Islet precursor cell (in vitro differentiated cells): ENCODE measurements around the gene ADCY1.
"Not testable (repeated sequence)": the region's sequence is repeated elsewhere in the genome, so short reads cannot be mapped to it uniquely, and the experiment has no call there.

ENCODE experiments used
- DNase-seq: peaks from one replicate; pipeline ENCODE4 v3.0.0-alpha.2; 2018

ADCY1 gene

DNA sequence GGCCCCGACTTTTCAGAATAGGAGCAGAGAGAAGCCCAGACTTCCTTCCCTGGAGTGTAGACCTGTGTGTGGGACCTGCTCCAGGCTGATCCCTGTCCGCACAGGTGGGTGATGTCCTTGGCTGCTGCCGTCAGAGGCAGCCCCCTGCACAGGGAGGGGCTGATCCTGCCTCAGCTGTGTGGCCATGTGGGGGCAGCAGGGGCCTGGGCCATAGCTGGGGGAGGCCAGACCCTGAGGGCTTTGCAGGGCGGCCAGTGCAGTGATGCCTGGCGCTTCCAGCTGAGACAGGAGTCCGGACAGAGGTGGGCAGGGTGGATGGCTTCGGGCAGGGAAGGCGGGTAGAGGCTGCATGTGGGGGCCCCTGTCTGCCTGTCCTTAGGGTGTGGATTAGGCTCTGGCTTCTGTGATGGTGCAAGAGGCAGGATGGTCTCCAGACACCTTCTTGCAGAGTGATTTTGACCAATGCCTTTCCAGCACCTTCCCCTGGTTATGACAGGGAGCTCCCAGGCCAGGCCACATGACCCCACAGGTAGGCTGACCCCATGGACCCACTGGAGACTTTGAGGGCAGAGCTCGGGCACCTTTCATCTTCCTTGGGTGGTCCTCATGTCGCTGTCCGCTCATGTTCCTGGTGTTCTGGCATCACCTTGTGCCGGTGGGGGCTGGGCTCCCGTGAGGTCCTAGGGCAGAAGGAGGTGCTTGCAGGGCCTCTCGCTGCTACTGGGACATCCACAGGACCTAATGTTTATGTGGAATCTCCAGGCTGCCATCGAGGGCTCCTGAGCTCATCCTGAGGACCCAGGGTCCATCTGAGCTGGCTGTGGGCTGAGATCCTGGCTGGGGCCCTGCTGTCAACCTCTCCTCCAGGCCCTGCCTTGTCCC, 141.5 kb downstream of the ADCY1 start:
- DNase-seq, result peak; percentile 40

DNA sequence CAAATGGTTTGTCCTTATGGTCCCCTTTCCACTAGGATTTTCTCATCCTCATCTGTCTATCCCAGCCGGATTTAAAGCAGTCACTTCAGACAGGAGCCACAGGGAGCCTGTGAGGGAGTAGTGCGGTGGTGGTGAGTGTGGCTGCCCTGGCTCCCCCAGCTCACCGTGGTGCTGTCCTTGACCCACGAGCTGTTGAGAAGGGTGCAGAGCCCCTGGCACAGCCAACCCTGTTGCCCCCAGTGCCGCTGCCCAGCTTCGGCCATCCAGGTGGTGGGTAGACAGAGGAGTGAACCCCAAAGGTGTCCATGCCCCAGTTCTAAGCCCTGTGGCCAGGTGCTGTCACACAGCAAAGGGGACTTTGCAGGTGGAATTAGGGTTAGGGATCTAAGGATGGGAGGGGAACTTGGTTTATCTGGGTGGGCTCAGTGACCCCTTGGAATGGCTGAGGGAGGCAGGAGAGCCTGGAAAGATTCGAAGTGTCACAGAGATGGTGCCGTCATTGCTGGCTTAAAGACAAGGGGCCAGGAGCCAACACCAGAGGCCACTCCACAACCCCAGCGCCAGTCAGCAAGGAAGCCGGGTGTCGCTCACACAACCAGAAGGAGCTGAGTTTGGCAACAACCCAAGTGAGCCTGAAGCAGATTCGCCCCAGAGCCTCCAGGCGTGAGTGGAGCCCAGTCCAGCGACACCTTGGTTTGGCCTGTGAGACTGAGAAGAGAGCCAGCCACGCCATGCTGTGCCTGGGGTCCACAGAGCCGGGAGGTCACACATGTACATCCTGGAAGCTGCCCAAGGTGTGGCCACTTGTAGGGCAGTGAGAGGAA, 142.4 kb downstream of the ADCY1 start:
- peak; percentile 42 for DNase-seq

DNA sequence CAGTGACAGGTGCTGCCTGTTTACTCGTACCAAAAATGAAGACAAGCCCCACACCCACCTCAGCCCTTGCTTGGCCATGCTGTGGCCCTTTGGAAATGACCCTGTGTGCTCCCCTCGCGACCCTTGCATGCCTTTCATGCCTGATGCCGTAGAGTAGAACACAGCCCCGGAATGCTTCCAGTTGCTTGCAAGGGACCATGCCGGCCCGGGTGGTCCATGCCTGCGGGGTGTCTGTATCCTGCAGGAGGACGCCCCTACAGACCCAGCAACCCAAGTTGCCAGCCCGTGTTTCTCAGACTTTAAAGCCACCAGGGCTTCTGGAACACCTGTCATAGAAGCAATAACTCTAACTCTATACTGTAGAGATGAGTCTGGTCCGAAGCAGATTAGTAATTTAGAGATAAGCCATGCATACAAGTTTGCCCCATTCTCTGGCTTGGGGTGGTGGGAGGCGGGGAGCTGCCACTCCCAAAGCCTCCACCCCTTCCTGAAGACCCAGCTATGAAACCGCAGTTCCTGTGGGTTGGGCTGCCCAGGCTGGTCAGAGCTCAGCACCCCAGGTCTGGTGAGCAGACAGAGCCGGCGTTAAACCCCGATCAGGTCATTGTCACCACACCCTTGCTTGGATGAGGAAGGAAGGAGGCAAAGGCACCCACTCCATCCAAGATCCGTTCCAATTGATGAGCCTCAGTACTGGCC, 143.5 kb downstream of the ADCY1 start:
- DNase-seq, result peak; percentile 44

DNA sequence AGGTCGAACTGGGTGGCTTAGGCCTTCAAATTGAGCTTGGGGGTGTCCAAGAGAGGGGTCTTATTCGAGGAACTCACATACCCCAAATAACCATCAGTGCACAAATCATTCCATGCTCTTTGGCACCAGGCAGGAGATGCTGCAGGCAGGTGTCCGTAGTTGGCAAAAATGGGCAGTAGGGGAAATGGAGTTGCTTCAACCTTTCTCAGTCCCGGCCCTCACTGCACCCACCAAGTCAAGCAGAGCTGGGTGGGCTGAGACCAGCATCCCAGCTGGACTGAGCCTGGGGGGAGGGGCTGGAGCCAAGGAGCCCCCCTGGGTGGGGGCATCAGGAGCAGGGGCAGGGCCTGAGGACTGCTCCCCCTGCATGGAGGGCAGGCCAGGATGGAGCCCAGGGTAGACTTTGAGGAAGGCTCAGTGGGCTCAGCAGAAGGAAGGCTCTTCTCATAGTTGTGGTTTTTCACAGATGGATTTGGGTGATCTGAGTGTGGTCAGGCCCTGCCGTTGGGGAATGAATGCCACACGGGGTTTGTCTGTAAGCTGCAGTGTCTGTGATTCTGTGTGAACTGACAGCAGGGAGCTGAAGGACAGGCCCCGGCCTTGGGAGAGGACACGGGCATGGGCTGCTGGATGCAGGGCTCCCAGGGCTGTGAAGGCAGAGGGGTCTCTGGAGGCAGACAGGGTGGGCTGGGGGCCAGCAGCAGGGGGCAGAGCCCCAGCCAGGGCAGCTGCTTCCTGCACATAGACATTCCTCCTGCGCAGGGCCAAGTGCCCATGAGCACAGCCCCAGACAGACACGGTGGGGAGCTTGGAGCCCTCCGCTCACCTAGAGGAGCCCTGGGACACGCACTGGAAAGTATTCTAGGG, 144.5 kb downstream of the ADCY1 start:
- DNase-seq, result peak; percentile 48

DNA sequence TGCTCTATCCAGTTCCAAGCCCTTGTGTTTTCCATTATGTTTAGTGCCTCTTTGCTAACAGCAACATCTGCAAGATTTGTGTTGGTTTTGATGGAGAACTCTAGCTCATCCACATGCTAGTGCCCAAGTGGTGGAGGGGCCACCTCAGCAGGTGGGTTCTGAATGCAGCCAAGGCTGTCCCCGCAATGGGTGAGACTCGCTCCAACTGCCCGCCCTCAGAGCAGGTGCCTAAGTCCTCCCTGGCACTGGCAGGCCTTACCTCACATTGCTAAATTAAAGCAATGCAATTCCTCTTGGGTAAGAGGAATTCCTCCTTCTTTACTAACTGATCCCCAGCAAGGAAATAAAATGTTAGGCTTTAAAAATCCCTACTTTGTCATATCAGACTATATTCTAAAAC, 146.8 kb downstream of the ADCY1 start:
- DNase-seq, result no peak

DNA sequence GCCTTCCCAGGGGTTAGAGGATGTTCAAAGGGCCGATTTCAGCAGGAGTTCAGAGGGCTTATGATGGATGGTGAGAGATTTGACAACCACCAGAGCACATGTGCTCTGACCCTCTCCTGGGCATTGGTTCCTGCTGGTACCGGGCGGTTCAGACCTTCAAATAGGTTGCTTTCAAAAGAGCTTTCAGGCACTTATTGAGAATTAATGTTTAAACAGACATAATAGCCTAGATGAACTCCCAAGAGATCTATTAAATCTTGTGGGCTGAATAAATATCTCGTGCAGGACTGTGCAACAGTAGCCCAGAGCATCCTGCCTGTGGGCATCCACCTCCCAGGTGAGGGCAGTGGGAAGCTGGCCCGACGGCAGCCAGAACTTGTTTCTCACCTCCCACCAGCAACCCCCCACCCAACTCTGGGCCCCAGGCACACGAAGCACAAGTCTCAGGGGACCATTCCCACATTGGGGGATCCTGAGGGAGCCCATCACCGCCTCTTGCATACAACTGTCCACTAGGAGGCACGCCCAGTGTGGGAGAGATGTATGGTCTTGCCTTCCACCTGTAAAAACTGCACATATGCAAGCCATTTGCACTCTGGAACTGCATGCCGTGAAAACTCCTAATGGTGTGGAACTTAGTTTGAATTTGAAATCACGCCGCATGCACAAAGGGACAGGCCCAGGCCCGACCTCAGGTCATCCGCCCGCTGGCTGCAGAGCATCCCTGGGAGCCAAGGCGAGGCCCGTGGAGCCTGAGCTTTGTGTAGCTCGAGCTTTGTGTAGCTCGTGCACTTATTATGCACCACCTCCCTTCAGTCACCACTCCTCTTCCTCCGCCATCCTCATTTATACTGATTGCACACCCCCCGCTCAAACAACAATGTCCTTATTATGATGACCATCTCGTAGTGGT, 147.8 kb downstream of the ADCY1 start:
- no peak for DNase-seq

- DNase-seq, result not testable (repeated sequence)
Measured at GRCh38 chr7:45725231-45725630, 151.1 kb downstream of the ADCY1 start.

GRCh38 chr7:45726883-45727282, 152.7 kb downstream of the ADCY1 start:
- DNase-seq, result no peak

DNA sequence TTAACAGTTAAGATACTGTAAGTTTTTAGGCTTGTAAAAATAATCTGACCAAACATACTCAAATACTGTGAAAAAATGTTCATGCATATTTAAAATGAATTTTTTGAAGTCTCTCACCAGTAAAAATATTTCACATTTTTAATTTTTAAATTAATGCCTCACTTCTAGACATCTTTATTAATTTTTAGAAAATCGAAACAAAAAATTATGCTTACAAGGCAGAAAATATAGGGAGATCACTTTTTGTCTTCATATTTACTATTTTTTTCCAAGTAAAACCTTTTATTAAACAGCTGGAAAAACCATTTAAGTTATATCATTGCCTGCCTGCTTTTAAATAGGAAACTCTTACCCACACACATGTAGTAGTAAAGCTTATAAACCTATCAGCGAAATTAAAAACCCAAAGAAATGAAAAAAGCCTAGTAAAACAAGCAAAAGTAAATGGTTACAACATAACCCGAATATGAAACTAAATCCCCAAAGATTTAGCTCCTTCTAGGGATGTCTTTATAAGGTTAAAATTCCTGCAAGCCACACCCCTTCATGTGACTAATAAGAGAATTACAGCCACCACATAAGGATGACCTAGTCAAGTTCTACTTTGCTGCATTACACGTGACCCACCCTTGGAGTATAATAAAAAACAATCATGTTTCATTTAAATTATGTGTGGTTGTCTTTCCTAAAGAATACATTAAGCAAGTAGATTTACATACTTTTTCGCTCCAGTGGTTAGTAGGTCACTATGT, 157.7 kb downstream of the ADCY1 start:
- not testable (repeated sequence) for DNase-seq

DNA sequence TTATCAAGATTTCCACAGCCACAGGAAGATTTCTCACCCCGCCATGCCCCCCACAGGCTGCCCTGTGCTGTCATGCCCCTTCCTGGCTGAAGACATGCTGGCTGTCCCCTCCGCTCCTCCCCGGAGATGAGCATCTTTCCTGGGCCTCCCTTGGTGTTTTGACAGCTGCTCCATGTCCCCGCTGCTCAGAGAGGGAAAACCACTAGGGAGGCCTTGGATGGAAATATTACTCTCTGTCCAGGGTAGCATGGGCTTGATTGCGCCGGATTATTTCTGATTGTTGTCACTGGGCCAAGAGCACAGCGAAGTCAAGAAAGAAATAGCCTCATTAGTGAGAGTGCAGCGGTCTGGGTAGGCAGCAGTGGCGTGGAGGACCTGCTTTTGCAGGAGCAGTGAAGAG, 164.8 kb downstream of the ADCY1 start:
- not testable (repeated sequence) for DNase-seq

- DNase-seq, result not testable (repeated sequence)
Measured at GRCh38 chr7:45740573-45740972, 166.4 kb downstream of the ADCY1 start.

DNA sequence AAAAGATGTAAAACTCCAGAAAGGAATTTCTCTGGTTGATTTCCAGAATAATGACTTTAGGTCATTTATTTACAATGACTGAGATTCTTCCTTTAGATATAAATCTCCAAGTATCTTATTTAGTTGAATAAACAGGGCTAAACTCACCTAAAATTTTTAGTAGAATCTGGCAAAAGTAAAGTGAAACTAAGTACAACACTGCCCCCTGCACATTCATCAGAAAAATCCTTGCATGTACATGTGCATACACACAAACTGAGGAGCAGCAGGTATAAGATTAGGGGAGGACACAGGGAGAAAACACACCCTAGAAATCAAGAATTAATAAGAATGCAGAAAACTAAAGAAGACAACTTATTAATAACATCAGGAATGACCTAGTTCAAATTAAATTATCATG, 174.8 kb downstream of the ADCY1 start:
- not testable (repeated sequence) for DNase-seq

- DNase-seq, result not testable (repeated sequence)
Measured at GRCh38 chr7:45751352-45751751, 177.2 kb downstream of the ADCY1 start.

DNA sequence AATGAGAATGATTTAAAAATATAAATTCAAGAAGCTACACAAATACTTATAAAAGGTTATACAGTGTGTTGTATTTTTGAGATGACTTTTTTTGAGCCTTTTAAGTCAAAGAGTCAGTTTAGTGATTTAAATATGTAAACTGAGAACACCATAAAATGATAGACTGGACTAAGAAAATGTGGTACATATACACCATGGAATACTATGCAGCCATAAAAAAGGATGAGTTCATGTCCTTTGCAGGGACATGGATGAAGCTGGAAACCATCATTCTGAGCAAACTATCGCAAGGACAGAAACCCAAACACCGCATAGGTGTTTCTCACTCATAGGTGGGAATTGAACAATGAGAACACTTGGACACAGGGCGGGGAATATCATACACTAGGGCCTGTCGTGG, 182.2 kb downstream of the ADCY1 start:
- DNase-seq, result not testable (repeated sequence)

GRCh38 chr7:45756757-45757156, 182.6 kb downstream of the ADCY1 start:
- DNase-seq, result not testable (repeated sequence)

DNA sequence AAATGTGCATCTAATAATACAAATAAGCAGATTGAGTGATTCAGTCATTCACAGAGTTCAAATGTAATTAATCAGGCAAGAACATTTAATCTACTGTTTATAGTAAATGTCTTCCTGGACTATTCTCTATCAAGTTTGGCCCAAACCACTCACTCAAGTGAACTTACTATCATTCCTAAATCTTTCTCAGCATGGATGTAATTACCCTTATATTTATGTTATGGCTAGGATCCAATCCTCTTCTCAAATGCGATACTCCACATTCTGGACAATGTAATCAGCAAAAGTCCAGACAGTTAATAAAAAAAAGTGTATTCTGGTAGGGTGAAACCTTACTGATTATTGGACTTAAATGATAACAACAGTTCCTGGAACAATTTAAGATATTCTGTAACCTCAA, 185.3 kb downstream of the ADCY1 start:
- DNase-seq, result not testable (repeated sequence)

DNA sequence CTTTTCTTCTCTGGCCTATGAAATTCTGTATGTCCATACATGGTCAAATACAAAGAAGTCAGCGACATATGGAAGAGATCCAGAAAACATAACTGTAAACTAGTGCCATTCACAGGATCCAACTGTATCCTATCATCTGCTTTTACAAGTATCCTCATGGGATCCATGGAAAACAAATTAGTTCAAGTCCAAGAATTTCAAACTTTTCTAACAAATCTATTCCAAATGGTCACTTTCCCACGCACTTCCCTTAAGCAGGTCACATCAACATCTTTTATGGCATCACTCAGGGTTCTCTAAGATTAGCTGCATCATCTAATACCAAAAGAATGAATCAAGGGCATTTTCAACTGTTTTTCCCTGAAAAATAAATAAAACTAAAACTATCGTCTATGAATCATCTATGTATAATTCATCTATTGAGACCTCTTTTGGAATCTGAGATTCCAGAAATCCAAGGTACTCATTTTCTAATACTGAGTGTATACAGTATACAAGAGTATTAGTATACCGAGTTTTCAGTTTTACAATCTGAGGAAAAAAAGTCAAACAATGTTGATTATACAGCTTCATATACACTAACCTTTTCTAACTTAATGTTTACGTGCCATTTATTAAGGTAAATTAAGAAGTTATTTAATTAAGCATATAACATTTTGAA, 187.5 kb downstream of the ADCY1 start:
- DNase-seq, result not testable (repeated sequence)

- DNase-seq, result not testable (repeated sequence)
Measured at GRCh38 chr7:45762225-45762994, 188.2 kb downstream of the ADCY1 start.
